Neural progenitor cell (in vitro differentiated cells): ENCODE results near the gene EXOC4. TPM values are rescaled to one million over a fixed set of nuclear protein-coding genes. Genes with fewer than 3 reads are reported as not detected.

Experiments used
- DNase-seq: peaks from one replicate; pipeline ENCODE4 v3.0.0-alpha.2; 2016; ENCODE audit warnings: low spot score
- H2AFZ ChIP-seq: fragments of 200-600 bp; sonication (generic); replicated peaks from 2 replicates; pipeline ENCODE4 v1.6.1; 2016; ENCODE audit warnings: antibody characterized with exemption
- H3F3A ChIP-seq: fragments of 200-600 bp; sonication (generic); 2 replicates; pipeline ENCODE4 v1.6.1; 2016; ENCODE audit warnings: antibody characterized with exemption, low read depth
- H3K27ac ChIP-seq: fragments of 200-600 bp; sonication (generic); 2 replicates; pipeline ENCODE4 v1.5.1; 2016; ENCODE audit warnings: mild to moderate bottlenecking
- H3K27me3 ChIP-seq: fragments of 200-600 bp; sonication (generic); 2 replicates; pipeline ENCODE4 v1.6.1; 2016; ENCODE audit warnings: mild to moderate bottlenecking, moderate library complexity
- H3K36me3 ChIP-seq: fragments of 200-600 bp; sonication (generic); 2 replicates; pipeline ENCODE4 v1.5.1; 2016
- H3K4me1 ChIP-seq: fragments of 200-600 bp; sonication (generic); 2 replicates; pipeline ENCODE4 v1.6.1; 2016; ENCODE audit warnings: mixed run types
- H3K4me2 ChIP-seq: fragments of 200-600 bp; sonication (generic); 2 replicates; pipeline ENCODE4 v1.6.1; 2016
- H3K4me3 ChIP-seq: fragments of 200-600 bp; sonication (generic); 2 replicates; pipeline ENCODE4 v1.5.1; 2016
- H3K79me2 ChIP-seq: fragments of 200-600 bp; sonication (generic); 2 replicates; pipeline ENCODE4 v1.6.1; 2016; ENCODE audit warnings: low read depth
- H3K9ac ChIP-seq: fragments of 200-600 bp; sonication (generic); 2 replicates; pipeline ENCODE4 v1.6.1; 2016
- H3K9me3 ChIP-seq: fragments of 200-600 bp; sonication (generic); 2 replicates; pipeline ENCODE4 v1.5.1; 2016; ENCODE audit warnings: low read depth
- H4K20me1 ChIP-seq: fragments of 200-600 bp; sonication (generic); 2 replicates; pipeline ENCODE4 v1.6.1; 2016; ENCODE audit warnings: low read depth
- H3K27ac Mint-ChIP-seq: 3 replicates; pipeline ENCODE4 v1.8.0; 2021; ENCODE audit warnings: mixed read lengths
- H3K27me3 Mint-ChIP-seq: 2 replicates; pipeline ENCODE4 v1.8.0; 2022; ENCODE audit warnings: low read depth, mild to moderate bottlenecking, inconsistent platforms, moderate library complexity, mixed read lengths; ENCODE audit not compliant: insufficient read depth
- H3K36me3 Mint-ChIP-seq: 3 replicates; pipeline ENCODE4 v1.8.0; 2021; ENCODE audit warnings: mixed read lengths
- H3K4me1 Mint-ChIP-seq: 3 replicates; pipeline ENCODE4 v1.8.0; 2021; ENCODE audit warnings: mixed read lengths
- H3K4me3 Mint-ChIP-seq: 3 replicates; pipeline ENCODE4 v1.8.0; 2021; ENCODE audit warnings: mild to moderate bottlenecking, moderate library complexity, mixed read lengths
- H3K9me3 Mint-ChIP-seq: 3 replicates; pipeline ENCODE4 v1.8.0; 2020; ENCODE audit warnings: mixed read lengths
- EZH2 ChIP-seq: fragments of 200-600 bp; sonication (generic); IDR thresholded peaks from 2 replicates; pipeline ENCODE4 v1.6.1; 2017; ENCODE audit warnings: antibody characterized with exemption, mild to moderate bottlenecking, moderate library complexity
- EZH2phosphoT487 ChIP-seq: fragments of 200-600 bp; sonication (generic); IDR thresholded peaks from 2 replicates; pipeline ENCODE4 v1.6.1; 2017; ENCODE audit warnings: antibody characterized with exemption
- total RNA-seq: library from RNA; depleted of rRNA; stranded (reverse); fragments of >200 nt; gene quantifications from 2 replicates; pipeline ENCODE4 v1.2.3, GENCODE V29; 2015; ENCODE audit warnings: low replicate concordance
- TF ChIP-seq, protein P1 (sequence below): fragments of 200-600 bp; sonication (generic); IDR thresholded peaks from 2 replicates; pipeline ENCODE4 v1.5.1; 2017; ENCODE audit warnings: antibody characterized with exemption, mild to moderate bottlenecking

The EXOC4 gene
- total RNA-seq, 1 donor from 2014 or later: 129 TPM

DNA sequence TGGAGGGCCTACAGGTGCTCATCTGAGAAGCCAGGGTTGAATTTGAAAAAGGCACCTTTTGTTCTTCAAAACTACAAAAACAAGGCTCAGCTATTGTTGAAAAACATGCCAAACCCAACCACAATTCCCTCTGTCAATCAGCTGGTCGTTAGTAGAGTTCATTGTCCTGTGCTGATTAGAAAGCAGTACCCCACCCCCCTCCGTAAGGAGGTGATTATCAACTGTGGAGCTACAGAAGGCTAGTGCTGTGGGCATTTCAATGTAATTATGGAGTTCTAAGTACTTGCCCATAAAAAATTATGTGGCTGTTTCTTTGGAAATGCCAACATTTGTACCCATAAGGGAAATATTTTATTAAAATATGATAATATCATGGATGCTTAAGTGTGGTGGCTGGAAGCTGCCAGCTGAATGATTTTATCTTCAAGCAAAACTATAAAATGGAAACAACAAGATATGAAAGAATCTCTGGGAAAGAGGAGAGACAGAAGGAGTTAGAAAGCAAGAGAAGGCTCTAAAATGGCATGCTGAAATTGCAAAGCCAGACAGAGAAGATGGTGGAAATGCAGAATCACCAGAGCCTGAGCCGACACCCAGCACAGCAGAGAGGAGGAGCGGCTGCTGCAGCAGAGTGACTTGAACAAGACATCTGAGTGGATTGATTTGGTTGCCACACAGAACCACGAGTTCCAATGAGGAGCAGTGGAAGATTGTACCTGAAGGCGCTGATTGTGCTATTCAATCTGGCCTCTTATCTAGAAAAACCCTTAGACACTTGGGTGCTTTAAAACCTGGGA, 694.8 kb downstream of the EXOC4 start:
- no peaks in the 10 kb centered on the region for H3K79me2 ChIP-seq
- no peak overlapping the region for H3K9ac ChIP-seq
- TF ChIP-seq EZH2phosphoT487 (no peak), EZH2 (no peak)
- TF ChIP-seq, protein P1, sequence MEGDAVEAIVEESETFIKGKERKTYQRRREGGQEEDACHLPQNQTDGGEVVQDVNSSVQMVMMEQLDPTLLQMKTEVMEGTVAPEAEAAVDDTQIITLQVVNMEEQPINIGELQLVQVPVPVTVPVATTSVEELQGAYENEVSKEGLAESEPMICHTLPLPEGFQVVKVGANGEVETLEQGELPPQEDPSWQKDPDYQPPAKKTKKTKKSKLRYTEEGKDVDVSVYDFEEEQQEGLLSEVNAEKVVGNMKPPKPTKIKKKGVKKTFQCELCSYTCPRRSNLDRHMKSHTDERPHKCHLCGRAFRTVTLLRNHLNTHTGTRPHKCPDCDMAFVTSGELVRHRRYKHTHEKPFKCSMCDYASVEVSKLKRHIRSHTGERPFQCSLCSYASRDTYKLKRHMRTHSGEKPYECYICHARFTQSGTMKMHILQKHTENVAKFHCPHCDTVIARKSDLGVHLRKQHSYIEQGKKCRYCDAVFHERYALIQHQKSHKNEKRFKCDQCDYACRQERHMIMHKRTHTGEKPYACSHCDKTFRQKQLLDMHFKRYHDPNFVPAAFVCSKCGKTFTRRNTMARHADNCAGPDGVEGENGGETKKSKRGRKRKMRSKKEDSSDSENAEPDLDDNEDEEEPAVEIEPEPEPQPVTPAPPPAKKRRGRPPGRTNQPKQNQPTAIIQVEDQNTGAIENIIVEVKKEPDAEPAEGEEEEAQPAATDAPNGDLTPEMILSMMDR: no peak
- no peaks in the 10 kb centered on the region for H3K27me3 ChIP-seq
- Mint-ChIP-seq H3K4me1 (peaks cover 3% of the 10 kb centered on the region), H3K4me3 (no peak overlapping the region), H3K27ac (no peak overlapping the region), H3K36me3 (peaks cover 2% of the 10 kb centered on the region), H3K27me3 (no peaks in the 10 kb centered on the region), H3K9me3 (peaks cover 2% of the 10 kb centered on the region)
- no peak overlapping the region for H3K4me2 ChIP-seq
- no peak for DNase-seq
- H3K4me1 ChIP-seq: peaks cover 10% of the 10 kb centered on the region
- no peak overlapping the region for H3K27ac ChIP-seq
- no peak overlapping the region for H2AFZ ChIP-seq
- H4K20me1 ChIP-seq: no peaks in the 10 kb centered on the region
- H3K36me3 ChIP-seq: no peaks in the 10 kb centered on the region
- H3F3A ChIP-seq: no peaks in the 10 kb centered on the region
- no peaks in the 10 kb centered on the region for H3K9me3 ChIP-seq
- no peak overlapping the region for H3K4me3 ChIP-seq

DNA sequence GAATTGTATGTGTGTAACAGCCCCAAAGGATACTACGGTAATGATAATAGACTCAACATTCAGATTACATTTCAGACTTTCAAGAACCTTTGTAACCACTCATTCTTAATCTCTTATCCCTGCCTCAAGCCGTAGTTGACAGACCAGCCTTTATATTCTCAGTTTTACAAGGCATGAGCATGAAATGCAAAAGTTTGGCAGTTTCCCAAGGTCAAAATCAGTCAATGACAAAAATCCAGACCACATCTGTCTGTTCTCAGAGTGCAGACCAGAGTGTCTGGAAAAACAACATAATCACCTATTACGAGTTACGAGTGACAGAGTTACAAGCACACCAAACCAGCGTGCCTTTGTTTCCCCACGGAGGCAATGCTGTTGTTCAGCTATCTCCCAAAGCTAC, 695.7 kb downstream of the EXOC4 start:
- peaks cover 2% of the 10 kb centered on the region for H3K36me3 Mint-ChIP-seq
- no peak overlapping the region for H3K27ac Mint-ChIP-seq
- H3K4me2 ChIP-seq: no peak overlapping the region
- H3K9ac ChIP-seq: no peak overlapping the region
- peaks cover 3% of the 10 kb centered on the region for H3K4me1 Mint-ChIP-seq
- no peaks in the 10 kb centered on the region for H3K27me3 ChIP-seq
- H3K9me3 ChIP-seq: no peaks in the 10 kb centered on the region
- H3K4me1 ChIP-seq: peaks cover 10% of the 10 kb centered on the region
- H2AFZ ChIP-seq: no peak overlapping the region
- no peaks in the 10 kb centered on the region for H3K79me2 ChIP-seq
- no peak overlapping the region for H3K27ac ChIP-seq
- no peaks in the 10 kb centered on the region for H3F3A ChIP-seq
- TF ChIP-seq EZH2phosphoT487: no peak
- TF ChIP-seq EZH2: no peak
- TF ChIP-seq, protein P1: no peak
- no peak for DNase-seq
- peaks cover 2% of the 10 kb centered on the region for H3K9me3 Mint-ChIP-seq
- no peaks in the 10 kb centered on the region for H3K36me3 ChIP-seq
- no peaks in the 10 kb centered on the region for H3K27me3 Mint-ChIP-seq
- no peak overlapping the region for H3K4me3 ChIP-seq
- H4K20me1 ChIP-seq: no peaks in the 10 kb centered on the region
- no peak overlapping the region for H3K4me3 Mint-ChIP-seq

DNA sequence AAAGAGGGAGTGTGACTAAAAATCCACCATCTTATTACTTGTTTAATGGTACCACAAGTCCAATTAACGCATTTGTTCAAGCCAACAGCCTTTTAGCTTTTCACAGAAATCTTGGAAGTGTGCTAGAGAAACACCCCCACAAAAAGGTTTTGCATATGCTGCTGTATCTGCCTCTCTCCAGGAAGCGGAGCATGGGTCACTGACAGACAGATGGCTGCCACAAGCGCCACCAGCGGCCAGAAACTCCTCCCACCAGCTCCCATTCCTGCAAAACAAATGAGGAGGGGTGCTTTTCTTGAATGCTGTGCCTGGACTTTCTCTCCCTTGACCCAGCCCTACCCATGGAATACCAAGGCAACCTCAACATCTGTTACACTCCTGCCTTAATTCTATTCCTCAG, 698.0 kb downstream of the EXOC4 start:
- no peaks in the 10 kb centered on the region for H3F3A ChIP-seq
- no peaks in the 10 kb centered on the region for H4K20me1 ChIP-seq
- no peak overlapping the region for H3K4me3 ChIP-seq
- H3K9ac ChIP-seq: no peak overlapping the region
- peaks cover 10% of the 10 kb centered on the region for H3K4me1 ChIP-seq
- TF ChIP-seq, protein P1: no peak
- TF ChIP-seq EZH2 (no peak), EZH2phosphoT487 (no peak)
- H3K4me2 ChIP-seq: no peak overlapping the region
- Mint-ChIP-seq H3K27me3 (no peaks in the 10 kb centered on the region), H3K27ac (no peak overlapping the region), H3K9me3 (peaks cover 10% of the 10 kb centered on the region), H3K36me3 (peaks cover 4% of the 10 kb centered on the region), H3K4me3 (no peak overlapping the region), H3K4me1 (peaks cover 3% of the 10 kb centered on the region)
- DNase-seq: no peak
- H3K36me3 ChIP-seq: peaks cover 4% of the 10 kb centered on the region
- no peak overlapping the region for H2AFZ ChIP-seq
- no peaks in the 10 kb centered on the region for H3K79me2 ChIP-seq
- no peaks in the 10 kb centered on the region for H3K9me3 ChIP-seq
- H3K27ac ChIP-seq: no peak overlapping the region
- H3K27me3 ChIP-seq: no peaks in the 10 kb centered on the region
